Esophagus squamous epithelium (tissue), 5 donors: ENCODE results near the gene ESYT1. TPM values are rescaled to one million over a fixed set of nuclear protein-coding genes. Genes with fewer than 3 reads are reported as not detected.
"Not testable (repeated sequence)": the region's sequence is repeated elsewhere in the genome, so short reads cannot be mapped to it uniquely, and the experiment has no call there.

Source experiments
- DNase-seq: peaks from one replicate; lab custom pipeline; 2025; lab: John Stamatoyannopoulos, UW
- H3K27ac ChIP-seq, 4 donors: fragments of 200-600 bp; sonication (generic); one replicate each; pipeline ENCODE4 v1.5.1; 2016 to 2019; ENCODE audit warnings: mild to moderate bottlenecking in 1 of 4
- H3K27me3 ChIP-seq, 4 donors: fragments of 200-600 bp; sonication (generic); 1 replicate in 3 of 4; 2 replicates in 1 of 4; pipeline versions ENCODE4 v1.5.1 to v1.6.0; 2017 to 2021; ENCODE audit warnings: antibody characterized with exemption in 1 of 4
- H3K36me3 ChIP-seq, 3 donors: fragments of 200-600 bp; sonication (generic); one replicate each; pipeline ENCODE4 v1.5.1; 2016 to 2019
- H3K4me1 ChIP-seq, 3 donors: fragments of 200-600 bp; sonication (generic); one replicate each; pipeline ENCODE4 v1.5.1; 2017 to 2019
- H3K4me3 ChIP-seq, 4 donors: fragments of 200-600 bp; sonication (generic); 1 replicate in 3 of 4; 2 replicates in 1 of 4; pipeline ENCODE4 v1.5.1; 2016 to 2019; ENCODE audit warnings: mild to moderate bottlenecking in 2 of 4, moderate library complexity in 1 of 4
- H3K9me3 ChIP-seq, 3 donors: fragments of 200-600 bp; sonication (generic); one replicate each; pipeline ENCODE4 v1.5.1; 2016 to 2019
- POLR2A ChIP-seq, 4 donors: fragments of 450-650 bp; IDR thresholded peaks; one replicate each; pipeline ENCODE4 v1.6.1; 2017; ENCODE audit warnings: antibody characterized with exemption in 4 of 4, mild to moderate bottlenecking in 4 of 4, moderate library complexity in 3 of 4
- WGBS, 2 donors: methylation state at CpG; one replicate each; pipeline ENCODE4 v1.1.5; 2018; 5-methylcytosine and 5-hydroxymethylcytosine counted together
- intact Hi-C: fragments of 100-400 bp; cut with DNase I; formaldehyde crosslinking; loops from one replicate; pipeline ENCODE4 v1.15.0; 2022
- total RNA-seq, 4 donors: library from RNA; depleted of rRNA; stranded (reverse); fragments of >200 nt; gene quantifications; one replicate each; pipeline ENCODE4 v1.1.0, GENCODE V29; 2016
- TF ChIP-seq, protein P1 (sequence below), 6 experiments: fragments of 450-650 bp in 4 of 6; fragments of 200-600 bp in 2 of 6; sonication (generic) in 2 of 6; IDR thresholded peaks; one replicate each; pipeline ENCODE4 v1.5.1; 2016 to 2019; ENCODE audit warnings: antibody characterized with exemption in 6 of 6, mild to moderate bottlenecking in 4 of 6, moderate library complexity in 4 of 6
- donor health status: DM: yes; HTN: yes; CAD: no.

ESYT1 gene
- total RNA-seq, 4 donors from 2014 or later: 42.6 to 70.8 (median 62.5) TPM

GRCh38 chr12:56107242-56107641 lies 20.8 kb upstream of the ESYT1 start:
- Histone ChIP-seq H3K27me3 (no peaks in the 10 kb centered on the region), H3K9me3 (no peaks in the 10 kb centered on the region), H3K4me1 (peaks cover 10 to 66% (median 25%) of the 10 kb centered on the region in 3 donors), H3K4me3 (no peak overlapping the region), H3K36me3 (peaks cover 23 to 66% (median 46%) of the 10 kb centered on the region in 3 donors), H3K27ac (no peak overlapping the region)
- DNase-seq: no peak
- intact Hi-C loops: loop anchor here (10.0 kb wide), 1 partner anchor 62 kb away; the partner anchor contains the start of gene RPS26
- TF ChIP-seq, protein P1, sequence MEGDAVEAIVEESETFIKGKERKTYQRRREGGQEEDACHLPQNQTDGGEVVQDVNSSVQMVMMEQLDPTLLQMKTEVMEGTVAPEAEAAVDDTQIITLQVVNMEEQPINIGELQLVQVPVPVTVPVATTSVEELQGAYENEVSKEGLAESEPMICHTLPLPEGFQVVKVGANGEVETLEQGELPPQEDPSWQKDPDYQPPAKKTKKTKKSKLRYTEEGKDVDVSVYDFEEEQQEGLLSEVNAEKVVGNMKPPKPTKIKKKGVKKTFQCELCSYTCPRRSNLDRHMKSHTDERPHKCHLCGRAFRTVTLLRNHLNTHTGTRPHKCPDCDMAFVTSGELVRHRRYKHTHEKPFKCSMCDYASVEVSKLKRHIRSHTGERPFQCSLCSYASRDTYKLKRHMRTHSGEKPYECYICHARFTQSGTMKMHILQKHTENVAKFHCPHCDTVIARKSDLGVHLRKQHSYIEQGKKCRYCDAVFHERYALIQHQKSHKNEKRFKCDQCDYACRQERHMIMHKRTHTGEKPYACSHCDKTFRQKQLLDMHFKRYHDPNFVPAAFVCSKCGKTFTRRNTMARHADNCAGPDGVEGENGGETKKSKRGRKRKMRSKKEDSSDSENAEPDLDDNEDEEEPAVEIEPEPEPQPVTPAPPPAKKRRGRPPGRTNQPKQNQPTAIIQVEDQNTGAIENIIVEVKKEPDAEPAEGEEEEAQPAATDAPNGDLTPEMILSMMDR (IDR thresholded peaks at IDR 0.05): no peak
- no peak for TF ChIP-seq POLR2A (IDR thresholded peaks at IDR 0.05)
- 89 to 95% methylated on average over 2 to 3 of the region's 3 CpGs for WGBS, 2 donors

DNA sequence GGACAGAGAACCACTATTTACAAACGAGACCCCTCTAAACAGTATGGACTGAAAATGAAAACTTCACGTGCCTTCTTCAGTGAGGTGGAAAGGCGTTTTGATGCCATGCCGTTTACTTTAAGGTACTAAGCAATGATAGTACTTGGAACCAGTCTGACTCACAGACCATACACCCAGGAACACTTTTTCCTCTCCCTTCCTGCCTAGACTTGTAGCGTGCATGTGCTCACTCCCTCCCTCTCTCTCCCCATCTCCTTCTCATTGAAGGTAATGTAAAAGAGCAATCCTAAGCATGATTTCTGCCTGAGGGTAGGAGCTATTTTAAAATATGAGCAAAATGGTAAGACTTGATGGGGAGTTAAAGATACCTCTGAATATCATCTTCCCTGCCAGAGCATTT lies 17.5 kb upstream of the ESYT1 start:
- H3K4me3 ChIP-seq: no peak overlapping the region
- H3K4me1 ChIP-seq: peaks cover 3 to 48% (median 16%) of the 10 kb centered on the region in 3 donors
- intact Hi-C loops: no loop called here
- no peaks in the 10 kb centered on the region for H3K9me3 ChIP-seq
- no peaks in the 10 kb centered on the region for H3K27me3 ChIP-seq
- DNase-seq: no peak
- TF ChIP-seq POLR2A (IDR thresholded peaks at IDR 0.05): no peak
- TF ChIP-seq, protein P1 (IDR thresholded peaks at IDR 0.05): no peak
- WGBS, 2 donors: 27 to 59% methylated on average over 5 of the region's 5 CpGs
- peaks cover 23 to 82% (median 55%) of the 10 kb centered on the region in 3 donors for H3K36me3 ChIP-seq
- peak overlapping the region; percentile 2 to 63 (median 43) for H3K27ac ChIP-seq

- no peak for TF ChIP-seq POLR2A (IDR thresholded peaks at IDR 0.05)
- TF ChIP-seq, protein P1 (IDR thresholded peaks at IDR 0.05): no peak
- H3K27ac ChIP-seq: no peak overlapping the region
- 100% methylated on average over 1 of the region's 1 CpG for WGBS, 2 donors
- H3K9me3 ChIP-seq: no peaks in the 10 kb centered on the region
- peaks cover 6 to 43% (median 10%) of the 10 kb centered on the region in 3 donors for H3K4me1 ChIP-seq
- intact Hi-C loops: no loop called here
- no peak overlapping the region for H3K4me3 ChIP-seq
- peaks cover 22 to 56% (median 35%) of the 10 kb centered on the region in 3 donors for H3K36me3 ChIP-seq
- no peak for DNase-seq
- H3K27me3 ChIP-seq: no peaks in the 10 kb centered on the region
Observed at GRCh38 chr12:56114084-56114483, 14.0 kb upstream of the ESYT1 start.

GRCh38 chr12:56115329-56115728 lies 12.7 kb upstream of the ESYT1 start:
- Histone ChIP-seq H3K27me3 (no peaks in the 10 kb centered on the region), H3K4me1 (peaks cover 16 to 43% (median 23%) of the 10 kb centered on the region in 3 donors), H3K9me3 (no peaks in the 10 kb centered on the region), H3K4me3 (peak overlapping the region in 3 of 4 donors; percentile 69 to 76 (median 70)), H3K27ac (peak overlapping the region; percentile 88 to 98 (median 94)), H3K36me3 (peaks cover 13 to 44% (median 28%) of the 10 kb centered on the region in 3 donors)
- TF ChIP-seq, protein P1 (IDR thresholded peaks at IDR 0.05): no peak
- TF ChIP-seq POLR2A (IDR thresholded peaks at IDR 0.05): no peak
- 32% methylated on average over 10 of the region's 10 CpGs for WGBS, 2 donors
- intact Hi-C loops: no loop called here
- no peak for DNase-seq

GRCh38 chr12:56116267-56117081 lies 11.6 kb upstream of the ESYT1 start, which contains the start of gene RPL41:
TSS of gene RPL41 (plus strand) at chr12:56116633.
- peak in 3 of 4 donors; percentile 81 to 97 (median 95) for TF ChIP-seq POLR2A (IDR thresholded peaks at IDR 0.05)
- TF ChIP-seq, protein P1 (IDR thresholded peaks at IDR 0.05): peak in 1 of 6 experiments; percentile 25
- peak within 1 kb of the TSS; percentile 46 to 76 (median 70) for H3K4me3 ChIP-seq
- peaks cover 9 to 44% (median 25%) of the 10 kb centered on the region in 3 donors for H3K36me3 ChIP-seq
- H3K27me3 ChIP-seq: no peaks in the 10 kb centered on the region
- 0% methylated on average over 32 to 33 of the region's 34 CpGs for WGBS, 2 donors
- intact Hi-C loops: no loop called here
- peaks cover 16 to 42% (median 24%) of the 10 kb centered on the region in 3 donors for H3K4me1 ChIP-seq
- H3K9me3 ChIP-seq: no peaks in the 10 kb centered on the region
- DNase-seq: peak; percentile 58
- peak within 1 kb of the TSS; percentile 88 to 98 (median 94) for H3K27ac ChIP-seq

GRCh38 chr12:56117082-56117706 lies 10.9 kb upstream of the ESYT1 start:
- DNase-seq, H3K27me3 ChIP-seq, H3K9me3 ChIP-seq, intact Hi-C loops: not testable (repeated sequence)
- H3K4me3 ChIP-seq: peak overlapping the region; percentile 46 to 76 (median 70)
- peaks cover 4 to 41% (median 21%) of the 10 kb centered on the region in 3 donors for H3K36me3 ChIP-seq
- peak overlapping the region; percentile 88 to 98 (median 94) for H3K27ac ChIP-seq
- peaks cover 16 to 45% (median 24%) of the 10 kb centered on the region in 3 donors for H3K4me1 ChIP-seq
- WGBS, 2 donors: 1 to 3% methylated on average over 12 to 15 of the region's 16 CpGs
